Measurements from ENCODE around the gene SIL1. TPM values are rescaled to one million over a fixed set of nuclear protein-coding genes. Genes with fewer than 3 reads are reported as not detected.

The SIL1 gene
- total and polyA plus RNA-seq, 2 of the 4 experiments (the other 2 are of a cell fraction), result 56.1 to 66.0 TPM

- in situ Hi-C loops (cut with MboI; ENCODE audit: low sequenced_read_pairs), result no loop called here
- Histone ChIP-seq H2BK5ac (ENCODE audit: low read depth, low read length, poor library complexity, severe bottlenecking) (peak overlapping the region; percentile 37), H4K20me1 (ENCODE audit: insufficient read depth, low read length) (no peaks in the 10 kb centered on the region), H3K9me1 (ENCODE audit: insufficient read depth, low read length) (peaks cover 16% of the 10 kb centered on the region), H3K79me1 (ENCODE audit: low read depth in 1 of 2, low read length in 2 of 2) (peaks cover 22 to 58% of the 10 kb centered on the region in 2 experiments), H4K8ac (ENCODE audit: low read depth in 2 of 2, low read length in 2 of 2) (no peak overlapping the region), H4K91ac (ENCODE audit: insufficient read depth, low read depth, low read length) (no peak overlapping the region; the same call in 1 of the 2 replicates), H3K27me3 (ENCODE audit: control insufficient read depth, insufficient read depth, low read length) (no peaks in the 10 kb centered on the region), H3K9ac (ENCODE audit: low read depth, low read length) (no peak overlapping the region), H3K4me1 (ENCODE audit: control insufficient read depth, insufficient read depth, low read length) (peaks cover 26% of the 10 kb centered on the region), H3K4me3 (ENCODE audit: insufficient read depth, low read depth, low read length) (no peak overlapping the region), H3K4ac (ENCODE audit: low read depth, low read length) (peak overlapping the region; percentile 33), H2BK15ac (ENCODE audit: low read depth, low read length) (no peak overlapping the region; the same call in 2 of the 3 replicates), H2AK9ac (replicated peaks; ENCODE audit: low read depth, low read length, poor library complexity) (no peak overlapping the region), H3K14ac (replicated peaks; ENCODE audit: low read depth, low read length) (no peak overlapping the region), H3K18ac (ENCODE audit: low read depth, low read length) (peak overlapping the region; percentile 93), H3K56ac (ENCODE audit: extremely low read depth, insufficient read depth, low read length) (no peak overlapping the region), H2AFZ (replicated peaks; ENCODE audit: low read length, poor library complexity) (no peak overlapping the region), H3K4me2 (ENCODE audit: low read depth, low read length) (no peak overlapping the region), H2AK5ac (ENCODE audit: low read depth, low read length) (peak overlapping the region; percentile 64; the same call in 1 of the 2 replicates), H2BK120ac (ENCODE audit: low read depth, low read length) (0 out of 2 replicates have a peak overlapping the region, but pooled peaks have one; percentile 11), H2BK20ac (ENCODE audit: low read depth, low read length) (peak overlapping the region; percentile 33; the same call in 1 of the 2 replicates), H3K23ac (ENCODE audit: low read depth, low read length) (no peak overlapping the region), H3K36me3 (ENCODE audit: control insufficient read depth, insufficient read depth, low read length) (no peaks in the 10 kb centered on the region), H4K5ac (ENCODE audit: low read depth, low read length) (peak overlapping the region; percentile 69), H3K27ac (ENCODE audit: insufficient read depth, low read length) (peak overlapping the region; percentile 50; the same call in 1 of the 2 replicates), H3K9me3 (ENCODE audit: control insufficient read depth, insufficient read depth, low read length) (no peaks in the 10 kb centered on the region)
- 100% methylated on average over 1 of the region's 5 CpGs; no CpG with 5 or more reads in 1 of the 2 experiments for WGBS, 2 experiments (ENCODE audit: extremely low coverage in 2 of 2, insufficient read length in 1 of 2)
- dilution Hi-C loops (cut with HindIII; ENCODE audit: low sequenced_read_pairs, unreplicated experiment), result no loop called here
- ChIA-PET POLR2A (ENCODE audit: unreplicated experiment) (no interaction called here), CTCF (interaction anchor here (0.6 kb wide), 1 partner anchor 33 kb away, joined by 3 read pairs; no protein-coding TSS in a partner anchor)
- TF ChIP-seq MAFK (IDR thresholded peaks at IDR 0.05; ENCODE audit: low read depth, low read length), result peak; percentile 93
- TF ChIP-seq BHLHE40 (IDR thresholded peaks at IDR 0.05; ENCODE audit: low read depth, low read length), result no peak
- ATAC-seq (ENCODE audit: low read depth) (no peak), DNase-seq (no peak)
- intact Hi-C loops (cut with micrococcal nuclease), result loop anchor here (5.0 kb wide), 1 partner anchor 41 kb away; no protein-coding TSS in a partner anchor
- BruUV-seq (replicated peaks), result no TSS peak
Observed at GRCh38 chr5:139188558-139189270, 9.5 kb downstream of the SIL1 start.
